Kidney (tissue), 14 donors: Measurements from ENCODE around the gene CA5A. TPM values are rescaled to one million over a fixed set of nuclear protein-coding genes. Genes with fewer than 3 reads are reported as not detected.

Source experiments
- DNase-seq, 5 donors: peaks; one replicate each; pipeline ENCODE4 v3.0.0-alpha.2; 2013 to 2020
- FAIRE-seq: peaks from 2 replicates; lab custom pipeline; 2012; peaks lifted over from hg19 to GRCh38; lab: Jason Lieb, UNC
- H3K27ac ChIP-seq, 2 donors: one replicate each; pipeline ENCODE4 v1.7.0; 2013; ENCODE audit warnings: low read depth in 2 of 2, low read length in 2 of 2, inconsistent platforms in 1 of 2
- H3K27me3 ChIP-seq: one replicate; pipeline ENCODE4 v1.7.1; 2013; ENCODE audit warnings: low read length, inconsistent platforms; ENCODE audit not compliant: control insufficient read depth, insufficient read depth
- H3K36me3 ChIP-seq, 3 donors: one replicate each; pipeline versions ENCODE4 v1.7.0 to v1.7.1; 2013; ENCODE audit warnings: low read length in 3 of 3, control low read depth in 1 of 3, inconsistent platforms in 1 of 3; ENCODE audit not compliant: insufficient read depth in 3 of 3, control insufficient read depth in 2 of 3
- H3K4me1 ChIP-seq, 3 donors: one replicate each; pipeline versions ENCODE4 v1.7.0 to v1.7.1; 2013; ENCODE audit warnings: low read length in 3 of 3, inconsistent platforms in 1 of 3, low read depth in 1 of 3; ENCODE audit not compliant: control insufficient read depth in 2 of 3, insufficient read depth in 2 of 3
- H3K4me3 ChIP-seq, 3 donors: one replicate each; pipeline versions ENCODE4 v1.7.0 to v1.8.1; 2013; ENCODE audit warnings: low read length in 3 of 3, control low read depth in 1 of 3, inconsistent platforms in 1 of 3
- H3K9ac ChIP-seq, 3 donors: one replicate each; pipeline versions ENCODE4 v1.7.0 to v1.7.1; 2013; ENCODE audit warnings: low read length in 3 of 3, control low read depth in 1 of 3, inconsistent platforms in 1 of 3
- H3K9me3 ChIP-seq, 3 donors: one replicate each; pipeline versions ENCODE4 v1.7.0 to v1.7.1; 2013; ENCODE audit warnings: low read length in 3 of 3, control low read depth in 1 of 3, inconsistent platforms in 1 of 3; ENCODE audit not compliant: control insufficient read depth in 2 of 3, insufficient read depth in 1 of 3
- intact Hi-C: fragments of 100-400 bp; cut with DNase I; formaldehyde crosslinking; loops from one replicate; pipeline ENCODE4 v1.11.1; 2022
- polyA plus RNA-seq: library from polyadenylated mRNA; stranded (reverse); fragments of 350-450 nt; fragmentation: Illumina TruSeq; extraction: RNeasy Lipid Tissue Mini Kit (QIAGEN cat#74804); gene quantifications from one replicate; pipeline ENCODE4 v1.2.3, GENCODE V29; 2014; ENCODE audit warnings: low read depth, low replicate concordance; ENCODE audit not compliant: insufficient read depth
- total RNA-seq: library from RNA; stranded (reverse); fragmentation: NEBNext Ultra II Directional; extraction: Animal tissue kit (Norgen Biotek cat#: 25700); gene quantifications from one replicate; pipeline ENCODE4 v1.2.1, GENCODE V29; 2021
- TF ChIP-seq, protein P1 (sequence below): IDR thresholded peaks from 3 replicates; pipeline ENCODE4 v1.5.1; 2012; ENCODE audit warnings: mild to moderate bottlenecking, moderate library complexity, borderline replicate concordance; ENCODE audit not compliant: insufficient read depth; ENCODE audit errors: extremely low read depth
- donor health status: control.
- donor health status: control.
- donor health status: control.
- donor health status: control.
- donor health status: control.
- donor health status: DM: yes; HTN: yes; CAD: no.
- donor health status: Normal renal cell carcinoma (clear cell type).

The CA5A gene
- total and polyA plus RNA-seq, 2 donors from 2014 or later, result not detected

DNA sequence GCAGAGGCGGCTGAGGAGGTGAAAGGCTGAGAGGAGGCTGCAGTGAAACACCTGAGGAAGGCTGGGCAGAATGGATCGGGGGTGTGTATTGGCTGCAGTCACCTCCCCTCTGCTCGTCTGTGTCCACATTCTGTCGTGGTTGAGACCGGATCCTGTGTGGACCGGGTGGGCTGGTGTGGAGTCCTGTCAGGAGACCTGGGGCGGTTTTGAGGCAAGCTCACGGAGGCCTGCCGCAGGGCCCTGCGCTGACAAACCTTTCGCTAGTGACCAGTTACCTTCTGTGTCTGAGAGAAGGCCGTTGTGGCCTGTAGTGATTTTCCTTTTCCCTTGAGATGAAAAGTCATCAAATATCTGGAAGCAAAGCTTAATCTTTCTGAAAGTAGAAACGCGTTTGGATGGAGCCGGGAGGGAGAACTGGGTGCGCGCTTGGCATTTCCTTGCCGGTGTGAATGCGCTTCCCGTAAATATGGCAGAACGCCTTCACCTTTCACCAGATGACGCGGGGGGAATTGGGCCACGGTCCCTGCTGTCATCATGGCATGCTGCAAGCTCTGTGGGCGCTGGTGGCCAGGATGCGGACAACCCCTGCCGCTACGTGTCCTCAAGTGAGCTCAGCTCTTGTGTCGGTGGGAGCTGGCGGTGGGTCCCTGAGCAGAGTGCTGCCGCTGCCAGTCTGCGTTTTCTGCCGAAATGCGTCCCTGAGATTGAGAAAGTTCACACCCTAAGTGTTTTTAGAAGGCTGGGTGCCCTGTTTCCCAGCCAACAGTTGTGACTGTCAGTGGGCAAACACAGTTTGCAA lies 21.2 kb upstream of the CA5A start:
- Histone ChIP-seq H3K4me1 (peaks cover 0 to 34% (median 31%) of the 10 kb centered on the region in 3 donors), H3K27me3 (no peaks in the 10 kb centered on the region), H3K9ac (peak overlapping the region in 1 of 3 donors; percentile 29), H3K27ac (no peak overlapping the region), H3K9me3 (no peaks in the 10 kb centered on the region), H3K36me3 (no peaks in the 10 kb centered on the region), H3K4me3 (no peak overlapping the region)
- FAIRE-seq (no peak), DNase-seq (no peak)
- intact Hi-C loops, result no loop called here
- TF ChIP-seq, protein P1, sequence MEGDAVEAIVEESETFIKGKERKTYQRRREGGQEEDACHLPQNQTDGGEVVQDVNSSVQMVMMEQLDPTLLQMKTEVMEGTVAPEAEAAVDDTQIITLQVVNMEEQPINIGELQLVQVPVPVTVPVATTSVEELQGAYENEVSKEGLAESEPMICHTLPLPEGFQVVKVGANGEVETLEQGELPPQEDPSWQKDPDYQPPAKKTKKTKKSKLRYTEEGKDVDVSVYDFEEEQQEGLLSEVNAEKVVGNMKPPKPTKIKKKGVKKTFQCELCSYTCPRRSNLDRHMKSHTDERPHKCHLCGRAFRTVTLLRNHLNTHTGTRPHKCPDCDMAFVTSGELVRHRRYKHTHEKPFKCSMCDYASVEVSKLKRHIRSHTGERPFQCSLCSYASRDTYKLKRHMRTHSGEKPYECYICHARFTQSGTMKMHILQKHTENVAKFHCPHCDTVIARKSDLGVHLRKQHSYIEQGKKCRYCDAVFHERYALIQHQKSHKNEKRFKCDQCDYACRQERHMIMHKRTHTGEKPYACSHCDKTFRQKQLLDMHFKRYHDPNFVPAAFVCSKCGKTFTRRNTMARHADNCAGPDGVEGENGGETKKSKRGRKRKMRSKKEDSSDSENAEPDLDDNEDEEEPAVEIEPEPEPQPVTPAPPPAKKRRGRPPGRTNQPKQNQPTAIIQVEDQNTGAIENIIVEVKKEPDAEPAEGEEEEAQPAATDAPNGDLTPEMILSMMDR, result no peak

GRCh38 chr16:87956365-87957231 lies 20.3 kb upstream of the CA5A start:
- TF ChIP-seq, protein P1, result no peak
- no peaks in the 10 kb centered on the region for H3K27me3 ChIP-seq
- H3K4me1 ChIP-seq, result peaks cover 0 to 40% (median 37%) of the 10 kb centered on the region in 3 donors
- intact Hi-C loops, result no loop called here
- H3K4me3 ChIP-seq, result no peak overlapping the region
- no peaks in the 10 kb centered on the region for H3K36me3 ChIP-seq
- DNase-seq, result peak in 4 of 5 donors; percentile 82 to 89 (median 88)
- no peak for FAIRE-seq
- peak overlapping the region; percentile 0 to 6 for H3K27ac ChIP-seq
- H3K9ac ChIP-seq, result peak overlapping the region in 1 of 3 donors; percentile 29
- no peaks in the 10 kb centered on the region for H3K9me3 ChIP-seq

DNA sequence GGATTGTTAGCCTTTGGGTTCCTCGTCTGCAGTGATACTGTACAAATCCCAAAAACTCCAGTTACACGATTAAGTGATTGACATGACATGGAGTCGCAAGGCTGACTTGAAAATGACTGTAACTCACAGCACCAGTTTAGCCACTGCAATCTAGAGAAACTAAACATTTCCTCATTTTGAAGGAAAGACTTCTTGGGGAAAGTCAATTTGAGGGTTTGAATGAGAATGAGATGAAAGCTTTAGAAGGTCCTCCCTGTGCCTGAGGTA lies 19.7 kb upstream of the CA5A start:
- DNase-seq, result no peak
- no peaks in the 10 kb centered on the region for H3K36me3 ChIP-seq
- no peaks in the 10 kb centered on the region for H3K9me3 ChIP-seq
- FAIRE-seq, result no peak
- H3K9ac ChIP-seq, result no peak overlapping the region
- no peak overlapping the region for H3K4me3 ChIP-seq
- TF ChIP-seq, protein P1, result no peak
- peaks cover 0 to 40% (median 37%) of the 10 kb centered on the region in 3 donors for H3K4me1 ChIP-seq
- peak overlapping the region in 1 of 2 donors; percentile 0 for H3K27ac ChIP-seq
- H3K27me3 ChIP-seq, result no peaks in the 10 kb centered on the region
- intact Hi-C loops, result no loop called here
